ENCODE measurements around the gene NSRP1. TPM values are rescaled to one million over a fixed set of nuclear protein-coding genes. Genes with fewer than 3 reads are reported as not detected.

The NSRP1 gene
- total and polyA plus RNA-seq, 7 donors: 18.0 to 47.6 (median 30.4) TPM

GRCh38 chr17:30230596-30231125 is 114.0 kb downstream of the NSRP1 start:
- H3K4me3 ChIP-seq: no peak overlapping the region
- intact Hi-C loops (cut with DNase I): no loop called here
- peaks cover 0 to 10% (median 7%) of the 10 kb centered on the region in 4 donors for H3K4me1 ChIP-seq
- H3K27ac ChIP-seq: no peak overlapping the region
- peaks cover 0 to 31% (median under 1%) of the 10 kb centered on the region in 3 donors for H3K27me3 ChIP-seq
- 90 to 91% methylated on average over 7 of the region's 7 CpGs for WGBS, 2 donors
- no peaks in the 10 kb centered on the region for H3K36me3 ChIP-seq
- no peaks in the 10 kb centered on the region for H3K9me3 ChIP-seq
- TF ChIP-seq POLR2AphosphoS5 (IDR thresholded peaks at IDR 0.05) (no peak), EP300 (IDR thresholded peaks at IDR 0.05) (no peak), POLR2A (IDR thresholded peaks at IDR 0.05) (no peak), CTCF (IDR thresholded peaks at IDR 0.05) (no peak)
- no peak for DNase-seq

- no peak for TF ChIP-seq POLR2AphosphoS5 (IDR thresholded peaks at IDR 0.05)
- no peak for TF ChIP-seq EP300 (IDR thresholded peaks at IDR 0.05)
- TF ChIP-seq POLR2A (IDR thresholded peaks at IDR 0.05): no peak
- no peak for TF ChIP-seq CTCF (IDR thresholded peaks at IDR 0.05)
- H3K27me3 ChIP-seq: peaks cover 5 to 46% (median 14%) of the 10 kb centered on the region in 3 donors
- no peaks in the 10 kb centered on the region for H3K36me3 ChIP-seq
- no peaks in the 10 kb centered on the region for H3K9me3 ChIP-seq
- no peak overlapping the region for H3K27ac ChIP-seq
- peaks cover 0 to 23% (median 19%) of the 10 kb centered on the region in 4 donors for H3K4me1 ChIP-seq
- intact Hi-C loops (cut with DNase I): no loop called here
- no peak overlapping the region for H3K4me3 ChIP-seq
- DNase-seq: no peak
- WGBS, 2 donors: 66 to 79% methylated on average over 10 of the region's 10 CpGs
These were observed 115.6 kb downstream of the NSRP1 start for GRCh38 chr17:30232015-30232823.

GRCh38 chr17:30232824-30233427 is 116.3 kb downstream of the NSRP1 start:
- H3K27ac ChIP-seq: no peak overlapping the region
- WGBS, 2 donors: 30 to 69% methylated on average over 11 of the region's 11 CpGs
- H3K4me1 ChIP-seq: peaks cover 0 to 29% (median 26%) of the 10 kb centered on the region in 4 donors
- H3K36me3 ChIP-seq: no peaks in the 10 kb centered on the region
- DNase-seq: no peak
- TF ChIP-seq POLR2A (IDR thresholded peaks at IDR 0.05) (no peak), POLR2AphosphoS5 (IDR thresholded peaks at IDR 0.05) (no peak)
- no peaks in the 10 kb centered on the region for H3K9me3 ChIP-seq
- no peak overlapping the region for H3K4me3 ChIP-seq
- H3K27me3 ChIP-seq: peaks cover 10 to 53% (median 21%) of the 10 kb centered on the region in 3 donors
- intact Hi-C loops (cut with DNase I): no loop called here

GRCh38 chr17:30234296-30234695 is 117.7 kb downstream of the NSRP1 start:
- Histone ChIP-seq H3K9me3 (no peaks in the 10 kb centered on the region), H3K4me1 (peaks cover 0 to 33% (median 27%) of the 10 kb centered on the region in 4 donors), H3K27ac (no peak overlapping the region), H3K4me3 (no peak overlapping the region), H3K36me3 (no peaks in the 10 kb centered on the region), H3K27me3 (peaks cover 19 to 56% (median 35%) of the 10 kb centered on the region in 3 donors)
- DNase-seq: no peak
- 88 to 90% methylated on average over 6 of the region's 6 CpGs for whole genome bisulfite sequencing, 2 donors
- intact Hi-C loops (cut with DNase I): no loop called here
- no peak for TF ChIP-seq CTCF (IDR thresholded peaks at IDR 0.05)
- TF ChIP-seq POLR2A (IDR thresholded peaks at IDR 0.05): no peak
- no peak for TF ChIP-seq EP300 (IDR thresholded peaks at IDR 0.05)
- TF ChIP-seq POLR2AphosphoS5 (IDR thresholded peaks at IDR 0.05): no peak

GRCh38 chr17:30234964-30235363 is 118.3 kb downstream of the NSRP1 start:
- H3K4me1 ChIP-seq: peaks cover 0 to 33% (median 27%) of the 10 kb centered on the region in 4 donors
- DNase-seq: no peak
- TF ChIP-seq POLR2A (IDR thresholded peaks at IDR 0.05) (no peak), POLR2AphosphoS5 (IDR thresholded peaks at IDR 0.05) (no peak), EP300 (IDR thresholded peaks at IDR 0.05) (no peak)
- no peak overlapping the region for H3K27ac ChIP-seq
- H3K4me3 ChIP-seq: peak overlapping the region in 3 of 4 donors; percentile 13 to 48 (median 40)
- H3K9me3 ChIP-seq: no peaks in the 10 kb centered on the region
- H3K27me3 ChIP-seq: peaks cover 20 to 58% (median 40%) of the 10 kb centered on the region in 3 donors
- intact Hi-C loops (cut with DNase I): loop anchor here (5.0 kb wide), 1 partner anchor 108 kb away; no protein-coding TSS in a partner anchor
- 21 to 30% methylated on average over 12 of the region's 12 CpGs for WGBS, 2 donors
- H3K36me3 ChIP-seq: no peaks in the 10 kb centered on the region
